Tibial nerve (tissue), 3 donors: Measurements from ENCODE around the gene ARID4B.

Experiments
- CTCF ChIP-seq, 5 experiments: fragments of 200-600 bp in 3 of 5; fragments of 450-650 bp in 2 of 5; sonication (generic) in 3 of 5; IDR thresholded peaks; one replicate each; pipeline ENCODE4 v1.5.1; 2016 to 2019; ENCODE audit warnings: antibody characterized with exemption in 5 of 5, mild to moderate bottlenecking in 3 of 5, moderate library complexity in 2 of 5
- POLR2A ChIP-seq, 2 donors: fragments of 450-650 bp; IDR thresholded peaks; one replicate each; pipeline ENCODE4 v1.6.1; 2017; ENCODE audit warnings: antibody characterized with exemption in 2 of 2, mild to moderate bottlenecking in 2 of 2, moderate library complexity in 2 of 2

DNA sequence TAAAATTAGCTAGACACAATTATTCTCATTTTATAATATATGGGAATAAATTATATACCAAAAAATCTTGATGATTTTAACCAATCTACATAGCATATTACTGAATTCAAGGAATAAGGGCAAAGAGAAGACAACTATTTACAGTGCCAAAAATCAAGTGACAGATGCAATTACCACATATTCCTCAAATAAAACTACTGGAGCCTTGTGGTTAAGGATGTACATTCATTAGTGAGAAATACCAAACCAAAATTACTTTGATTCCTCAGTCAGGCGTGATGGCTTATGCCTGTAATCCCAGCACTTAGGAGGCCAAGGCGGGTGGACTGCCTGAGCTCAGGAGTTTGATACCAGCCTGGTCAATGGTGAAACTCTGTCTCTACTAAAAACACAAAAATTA is 98.1 kb downstream of the ARID4B start:
- TF ChIP-seq CTCF (IDR thresholded peaks at IDR 0.05), result no peak
- no peak for TF ChIP-seq POLR2A (IDR thresholded peaks at IDR 0.05)
